Panc1 (cell line): ENCODE data around the gene BCKDHA. TPM values are rescaled to one million over a fixed set of nuclear protein-coding genes. Genes with fewer than 3 reads are reported as not detected.

Experiments
- ATAC-seq: fragments of 200-7000 bp; cut with Tn5 transposase; 2 replicates; pipeline ENCODE4 v1.9.1; 2020; ENCODE audit warnings: mild to moderate bottlenecking, moderate library complexity
- BruUV-seq: library from RNA; stranded (reverse); fragments of 400-500 nt; replicated peaks from 2 replicates; lab custom pipeline; 2021; lab: Mats Ljungman, UMichigan
- CTCF ChIA-PET: fragments of 300-600 bp; sonication (Branson Sonifier 250); formaldehyde crosslinking; loops from one replicate; lab custom pipeline; 2022; ENCODE audit warnings: antibody characterized with exemption; lab: Charles Lee
- POLR2A ChIA-PET: fragments of 300-600 bp; sonication (Branson Sonifier 250); formaldehyde crosslinking; loops from one replicate; lab custom pipeline; 2022; ENCODE audit warnings: antibody characterized with exemption; lab: Charles Lee
- DNase-seq: peaks from one replicate; pipeline ENCODE4 v3.0.0-alpha.2; 2010; ENCODE audit warnings: low read depth, low spot score
- H3K27ac ChIP-seq: 2 replicates; pipeline ENCODE4 v1.5.1; 2011; ENCODE audit warnings: mild to moderate bottlenecking, low read length, inconsistent platforms
- H3K27me3 ChIP-seq: fragments of 200-500 bp; sonication (Bioruptor generic); 2 replicates; pipeline ENCODE4 v1.6.0; 2014; ENCODE audit warnings: low read length, inconsistent platforms; ENCODE audit not compliant: control insufficient read depth, insufficient read depth
- H3K36me3 ChIP-seq: fragments of 200-500 bp; sonication (Bioruptor generic); 2 replicates; pipeline ENCODE4 v1.5.1; 2014; ENCODE audit warnings: inconsistent platforms, mild to moderate bottlenecking, low read length, moderate library complexity; ENCODE audit not compliant: control insufficient read depth, insufficient read depth
- H3K4me1 ChIP-seq: 2 replicates; pipeline ENCODE4 v1.5.1; 2011; ENCODE audit warnings: inconsistent platforms, mild to moderate bottlenecking, low read length, moderate library complexity; ENCODE audit not compliant: control insufficient read depth, insufficient read depth
- H3K4me3 ChIP-seq, 2 experiments: 2 replicates each; pipeline ENCODE4 v1.5.1; 2011 to 2012; ENCODE audit warnings: low read depth in 2 of 2, low read length in 2 of 2, mild to moderate bottlenecking in 2 of 2, inconsistent platforms in 1 of 2, moderate library complexity in 1 of 2
- H3K9me3 ChIP-seq: fragments of 200-500 bp; sonication (Bioruptor generic); 2 replicates; pipeline ENCODE4 v1.5.1; 2014; ENCODE audit warnings: low read depth, mild to moderate bottlenecking, inconsistent platforms, low read length, moderate library complexity; ENCODE audit not compliant: control insufficient read depth, insufficient read depth
- CTCF ChIP-seq: fragments of 450-650 bp; IDR thresholded peaks from 2 replicates; pipeline ENCODE4 v1.5.1; 2017; ENCODE audit warnings: mild to moderate bottlenecking
- POLR2AphosphoS5 ChIP-seq: IDR thresholded peaks from 2 replicates; pipeline ENCODE4 v1.6.1; 2012; ENCODE audit warnings: mild to moderate bottlenecking, low read depth, low read length, moderate library complexity
- REST ChIP-seq, 2 experiments: IDR thresholded peaks; 2 replicates each; pipeline ENCODE4 v1.6.1; 2011 to 2012; ENCODE audit warnings: low read depth in 2 of 2, control low read depth in 1 of 2, low read length in 1 of 2, mild to moderate bottlenecking in 1 of 2, moderate library complexity in 1 of 2; ENCODE audit not compliant: insufficient read depth in 1 of 2
- TCF7L2 ChIP-seq: IDR thresholded peaks from 2 replicates; pipeline ENCODE4 v1.6.1; 2011; ENCODE audit warnings: mild to moderate bottlenecking, low read depth, low read length, inconsistent platforms
- in situ Hi-C: cut with HindIII; loops from 2 replicates; pipeline ENCODE4 v1.10.0; 2016; ENCODE audit warnings: low sequenced_read_pairs, low pct_unique_long_range_greater_than_20kb
- intact Hi-C: fragments of 100-400 bp; cut with micrococcal nuclease; formaldehyde crosslinking; loops from one replicate; pipeline ENCODE4 v1.10.0; 2022; ENCODE audit not compliant: unreplicated experiment
- total RNA-seq: library from RNA; stranded (reverse); gene quantifications from one replicate; pipeline ENCODE4 v1.2.1, GENCODE V29; 2021; ENCODE audit not compliant: unreplicated experiment

Gene BCKDHA
- total RNA-seq, 1 experiment from 2014 or later = 11.2 TPM

- BruUV-seq = no TSS peak
- ChIA-PET POLR2A (no interaction called here), CTCF (no interaction called here)
- no peaks in the 10 kb centered on the region for H3K27me3 ChIP-seq
- ATAC-seq (no peak), DNase-seq (no peak)
- no peak for TF ChIP-seq CTCF
- TF ChIP-seq REST (IDR thresholded peaks at IDR 0.05; ENCODE audit: insufficient read depth in 1 of 2, low read depth in 2 of 2, low read length in 1 of 2) = no peak
- in situ Hi-C loops = no loop called here
- H3K36me3 ChIP-seq = no peaks in the 10 kb centered on the region
- intact Hi-C loops = no loop called here
- H3K4me1 ChIP-seq = no peaks in the 10 kb centered on the region
- H3K4me3 ChIP-seq = no peak overlapping the region
- H3K9me3 ChIP-seq = no peaks in the 10 kb centered on the region
- H3K27ac ChIP-seq = no peak overlapping the region
These were observed 14.3 kb downstream of the BCKDHA start for GRCh38 chr19:41411968-41412265.

GRCh38 chr19:41412953-41413352 lies 15.3 kb downstream of the BCKDHA start:
- Histone ChIP-seq H3K4me1 (no peaks in the 10 kb centered on the region), H3K4me3 (no peak overlapping the region), H3K27ac (no peak overlapping the region), H3K9me3 (no peaks in the 10 kb centered on the region), H3K27me3 (no peaks in the 10 kb centered on the region), H3K36me3 (no peaks in the 10 kb centered on the region)
- ATAC-seq (no peak), DNase-seq (no peak)
- TF ChIP-seq CTCF (no peak), REST (IDR thresholded peaks at IDR 0.05; ENCODE audit: insufficient read depth in 1 of 2, low read depth in 2 of 2, low read length in 1 of 2) (no peak), TCF7L2 (no peak), POLR2AphosphoS5 (no peak)
- POLR2A ChIA-PET = no interaction called here
- in situ Hi-C loops (no loop called here), intact Hi-C loops (no loop called here)
- no TSS peak for BruUV-seq
- CTCF ChIA-PET = no interaction called here
